ENCODE data around the gene SLC19A2.

The SLC19A2 gene

GRCh38 chr1:169472738-169473137 lies 13.0 kb downstream of the SLC19A2 start:
- DNase-seq (no peak), ATAC-seq (no peak)
- H3K9me3 Mint-ChIP-seq: no peaks in the 10 kb centered on the region
- H3K4me3 Mint-ChIP-seq: no peak overlapping the region
- peaks cover 8% of the 10 kb centered on the region for H3K36me3 Mint-ChIP-seq (ENCODE audit: low read depth)
- no peaks in the 10 kb centered on the region for H3K27me3 Mint-ChIP-seq
- H3K4me1 Mint-ChIP-seq: peaks cover 2% of the 10 kb centered on the region
- no peak overlapping the region for H3K27ac Mint-ChIP-seq

- ATAC-seq (no peak), DNase-seq (no peak)
- Mint-ChIP-seq H3K4me1 (peaks cover 2% of the 10 kb centered on the region), H3K4me3 (no peak overlapping the region), H3K36me3 (ENCODE audit: low read depth) (peaks cover 4% of the 10 kb centered on the region), H3K27me3 (no peaks in the 10 kb centered on the region), H3K27ac (no peak overlapping the region), H3K9me3 (no peaks in the 10 kb centered on the region)
Observed at GRCh38 chr1:169468982-169469381, 16.8 kb downstream of the SLC19A2 start.

- Mint-ChIP-seq H3K27me3 (no peaks in the 10 kb centered on the region), H3K4me1 (peaks cover 2% of the 10 kb centered on the region), H3K27ac (no peak overlapping the region), H3K4me3 (no peak overlapping the region), H3K36me3 (ENCODE audit: low read depth) (peaks cover 1% of the 10 kb centered on the region), H3K9me3 (no peaks in the 10 kb centered on the region)
- ATAC-seq: no peak
- DNase-seq: no peak
Observed at GRCh38 chr1:169466259-169467230, 19.2 kb downstream of the SLC19A2 start.

- peaks cover 6% of the 10 kb centered on the region for H3K27me3 Mint-ChIP-seq
- H3K36me3 Mint-ChIP-seq (ENCODE audit: low read depth): peaks cover 4% of the 10 kb centered on the region
- no peaks in the 10 kb centered on the region for H3K9me3 Mint-ChIP-seq
- ATAC-seq (no peak), DNase-seq (no peak)
- H3K4me1 Mint-ChIP-seq: peaks cover 8% of the 10 kb centered on the region
- H3K4me3 Mint-ChIP-seq: no peak overlapping the region
- H3K27ac Mint-ChIP-seq: no peak overlapping the region
Observed at GRCh38 chr1:169465281-169465680, 20.5 kb downstream of the SLC19A2 start.

GRCh38 chr1:169462385-169462784 lies 23.4 kb downstream of the SLC19A2 start:
- Mint-ChIP-seq H3K9me3 (peaks cover under 1% of the 10 kb centered on the region), H3K27ac (no peak overlapping the region), H3K4me3 (no peak overlapping the region), H3K36me3 (ENCODE audit: low read depth) (peaks cover 4% of the 10 kb centered on the region), H3K27me3 (peaks cover 9% of the 10 kb centered on the region), H3K4me1 (peaks cover 13% of the 10 kb centered on the region)
- no peak for ATAC-seq
- no peak for DNase-seq

GRCh38 chr1:169461390-169462000 lies 24.2 kb downstream of the SLC19A2 start:
- H3K36me3 Mint-ChIP-seq (ENCODE audit: low read depth): peaks cover 3% of the 10 kb centered on the region
- no peak for ATAC-seq
- H3K4me3 Mint-ChIP-seq: peak overlapping the region; percentile 7
- no peak overlapping the region for H3K27ac Mint-ChIP-seq
- H3K4me1 Mint-ChIP-seq: peaks cover 13% of the 10 kb centered on the region
- no peak for DNase-seq
- H3K9me3 Mint-ChIP-seq: peaks cover 7% of the 10 kb centered on the region
- H3K27me3 Mint-ChIP-seq: peaks cover 9% of the 10 kb centered on the region

GRCh38 chr1:169460191-169460833 lies 25.4 kb downstream of the SLC19A2 start:
- peak; percentile 65 for ATAC-seq
- peak; percentile 37 for DNase-seq
- H3K27me3 Mint-ChIP-seq: peaks cover 9% of the 10 kb centered on the region
- H3K9me3 Mint-ChIP-seq: peaks cover 7% of the 10 kb centered on the region
- peaks cover 3% of the 10 kb centered on the region for H3K36me3 Mint-ChIP-seq (ENCODE audit: low read depth)
- peaks cover 13% of the 10 kb centered on the region for H3K4me1 Mint-ChIP-seq
- no peak overlapping the region for H3K27ac Mint-ChIP-seq
- peak overlapping the region; percentile 60 for H3K4me3 Mint-ChIP-seq

- H3K27me3 Mint-ChIP-seq: peaks cover 13% of the 10 kb centered on the region
- H3K4me3 Mint-ChIP-seq: no peak overlapping the region
- H3K36me3 Mint-ChIP-seq (ENCODE audit: low read depth): peaks cover 3% of the 10 kb centered on the region
- ATAC-seq: no peak
- H3K9me3 Mint-ChIP-seq: peaks cover 7% of the 10 kb centered on the region
- no peak for DNase-seq
- no peak overlapping the region for H3K27ac Mint-ChIP-seq
- peaks cover 13% of the 10 kb centered on the region for H3K4me1 Mint-ChIP-seq
Observed at GRCh38 chr1:169457443-169457842, 28.3 kb downstream of the SLC19A2 start.

- Mint-ChIP-seq H3K4me1 (peaks cover 8% of the 10 kb centered on the region), H3K9me3 (peaks cover 7% of the 10 kb centered on the region), H3K27ac (no peak overlapping the region), H3K4me3 (no peak overlapping the region), H3K27me3 (peaks cover 15% of the 10 kb centered on the region), H3K36me3 (ENCODE audit: low read depth) (peaks cover 2% of the 10 kb centered on the region)
- no peak for ATAC-seq
- no peak for DNase-seq
Observed at GRCh38 chr1:169456029-169456428, 29.7 kb downstream of the SLC19A2 start.

GRCh38 chr1:169452921-169453320 lies 32.8 kb downstream of the SLC19A2 start:
- peaks cover 7% of the 10 kb centered on the region for H3K9me3 Mint-ChIP-seq
- DNase-seq: no peak
- no peaks in the 10 kb centered on the region for H3K4me1 Mint-ChIP-seq
- no peak overlapping the region for H3K27ac Mint-ChIP-seq
- ATAC-seq: no peak
- H3K4me3 Mint-ChIP-seq: no peak overlapping the region
- peaks cover 11% of the 10 kb centered on the region for H3K27me3 Mint-ChIP-seq
- H3K36me3 Mint-ChIP-seq (ENCODE audit: low read depth): no peaks in the 10 kb centered on the region

GRCh38 chr1:169451218-169451824 lies 34.4 kb downstream of the SLC19A2 start:
- no peak for DNase-seq
- Mint-ChIP-seq H3K27me3 (peaks cover 11% of the 10 kb centered on the region), H3K9me3 (no peaks in the 10 kb centered on the region), H3K36me3 (ENCODE audit: low read depth) (no peaks in the 10 kb centered on the region), H3K4me3 (no peak overlapping the region), H3K4me1 (no peaks in the 10 kb centered on the region), H3K27ac (no peak overlapping the region)
- ATAC-seq: no peak

GRCh38 chr1:169443923-169444322 lies 41.8 kb downstream of the SLC19A2 start:
- no peak overlapping the region for H3K4me3 Mint-ChIP-seq
- H3K27me3 Mint-ChIP-seq: peaks cover 2% of the 10 kb centered on the region
- no peak overlapping the region for H3K27ac Mint-ChIP-seq
- no peaks in the 10 kb centered on the region for H3K4me1 Mint-ChIP-seq
- no peaks in the 10 kb centered on the region for H3K36me3 Mint-ChIP-seq (ENCODE audit: low read depth)
- DNase-seq (no peak), ATAC-seq (no peak)
- no peaks in the 10 kb centered on the region for H3K9me3 Mint-ChIP-seq

GRCh38 chr1:169427081-169427641 lies 58.6 kb downstream of the SLC19A2 start, which contains the start of gene CCDC181:
CCDC181 (minus strand) TSS chr1:169427474; CDS start chr1:169424927, 2,547 bp downstream.
- Mint-ChIP-seq H3K27ac (no peak within 1 kb of the TSS), H3K27me3 (peaks cover 66% of the 10 kb centered on the region), H3K4me3 (peak within 1 kb of the TSS; percentile 85), H3K4me1 (peaks cover 8% of the 10 kb centered on the region), H3K36me3 (ENCODE audit: low read depth) (no peaks in the 10 kb centered on the region), H3K9me3 (peaks cover 5% of the 10 kb centered on the region)
- peak; percentile 73 for DNase-seq
- ATAC-seq: peak; percentile 98

- Mint-ChIP-seq H3K4me3 (peak overlapping the region; percentile 85), H3K9me3 (no peaks in the 10 kb centered on the region), H3K36me3 (ENCODE audit: low read depth) (no peaks in the 10 kb centered on the region), H3K27ac (no peak overlapping the region), H3K4me1 (peaks cover 8% of the 10 kb centered on the region), H3K27me3 (peaks cover 60% of the 10 kb centered on the region)
- no peak for ATAC-seq
- no peak for DNase-seq
Observed at GRCh38 chr1:169426174-169426705, 59.5 kb downstream of the SLC19A2 start.

Measured in activated naive CD8-positive, alpha-beta T cell treated with anti-CD3 and anti-CD28 coated beads, Interleukin-2, amount 50 U/mL, for 24 hours (primary cell).